ENCODE data around the gene OCA2.
"Not testable (repeated sequence)": the region's sequence is repeated elsewhere in the genome, so short reads cannot be mapped to it uniquely, and the experiment has no call there.

OCA2 gene

DNA sequence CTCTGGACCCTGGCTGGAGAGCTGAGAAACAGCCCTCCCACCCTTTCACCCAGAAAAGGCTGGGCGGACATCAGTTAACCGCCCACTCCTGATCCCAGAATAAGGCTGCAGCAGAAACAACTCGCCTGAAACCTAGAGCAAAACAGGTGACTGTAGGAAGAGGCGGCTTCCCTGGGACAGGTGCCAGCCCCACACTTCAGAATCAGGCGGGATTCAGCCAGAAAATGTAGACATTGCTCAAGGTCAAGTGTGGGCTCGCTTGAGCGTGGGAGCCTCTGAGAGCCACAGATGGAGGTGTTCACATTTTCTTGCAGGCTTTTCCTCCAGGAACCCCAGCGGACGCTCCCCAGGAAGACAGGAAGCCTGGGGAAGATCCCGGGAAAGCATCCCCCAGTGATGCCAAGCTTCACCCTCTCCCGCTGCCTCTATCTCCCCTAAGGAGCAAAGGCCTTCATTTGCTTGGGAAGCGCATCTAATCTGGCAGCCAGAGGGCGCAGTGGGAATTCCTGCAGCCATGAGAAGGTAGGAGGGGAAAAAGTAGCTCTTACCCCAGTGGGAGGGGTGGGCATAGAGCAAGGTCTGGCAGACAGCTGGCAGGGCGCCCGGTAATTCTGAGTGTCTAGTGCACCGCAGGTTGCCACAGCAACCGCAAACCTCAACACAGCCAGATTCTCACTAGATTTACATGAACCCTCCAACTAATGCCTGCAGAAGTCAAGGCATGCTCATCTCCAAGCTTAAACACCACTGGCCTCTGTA is 77.7 kb downstream of the OCA2 start:
- peak; percentile 70 for DNase-seq

DNA sequence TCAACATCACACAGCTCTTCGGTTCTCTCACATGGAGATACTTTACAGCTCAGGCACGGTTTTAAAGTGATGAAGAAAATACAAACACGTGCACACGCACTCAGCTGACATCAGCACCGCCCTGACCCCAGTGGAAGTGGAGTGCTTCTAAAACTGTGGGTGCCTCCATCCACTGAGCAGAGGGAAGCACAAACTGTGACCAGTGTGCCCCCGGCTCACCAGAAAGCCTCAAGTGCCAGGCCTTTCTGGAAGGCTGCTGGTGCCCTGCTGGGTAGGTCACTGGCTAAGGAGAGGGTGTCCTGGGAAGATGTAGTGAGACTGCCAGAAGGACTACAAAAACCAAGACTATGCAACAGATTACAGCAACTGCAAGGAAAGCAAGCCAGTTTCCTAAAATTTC is 78.5 kb downstream of the OCA2 start:
- no peak for DNase-seq

DNA sequence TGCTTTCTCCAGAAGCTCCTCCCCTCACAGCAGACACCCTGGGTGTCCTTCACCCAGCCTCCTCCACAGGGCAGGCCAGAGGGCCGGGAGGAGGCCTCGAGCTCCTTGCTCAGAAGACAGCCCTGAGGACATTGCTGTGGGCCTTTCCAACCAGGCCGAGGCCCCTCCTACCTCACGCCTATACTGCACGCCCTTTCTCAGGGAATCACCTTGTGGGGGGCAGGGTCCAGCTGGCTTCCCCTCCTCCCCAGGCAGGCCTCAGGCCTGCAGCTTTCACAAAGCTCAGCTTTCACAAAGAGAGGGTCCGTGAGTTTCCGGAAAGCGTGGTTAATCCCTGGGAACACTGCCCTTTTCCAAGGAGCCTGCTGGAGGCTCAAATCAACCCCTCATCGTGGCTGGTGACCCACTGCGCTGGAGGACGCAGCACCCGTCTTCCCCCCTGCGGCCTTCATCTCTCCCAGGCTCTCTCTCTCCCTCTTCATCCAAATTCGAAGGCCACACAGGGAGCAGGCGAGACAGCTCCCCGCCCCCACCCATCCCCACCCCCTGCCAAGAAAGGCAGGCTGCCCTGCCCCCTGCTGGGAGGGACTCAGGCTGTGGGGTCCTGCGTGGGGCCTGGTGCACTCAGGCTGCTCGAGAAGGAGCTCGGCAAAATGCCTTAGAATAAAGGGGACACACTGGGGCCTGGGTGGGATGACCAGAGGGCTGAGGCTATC is 79.4 kb downstream of the OCA2 start:
- no peak for DNase-seq

DNA sequence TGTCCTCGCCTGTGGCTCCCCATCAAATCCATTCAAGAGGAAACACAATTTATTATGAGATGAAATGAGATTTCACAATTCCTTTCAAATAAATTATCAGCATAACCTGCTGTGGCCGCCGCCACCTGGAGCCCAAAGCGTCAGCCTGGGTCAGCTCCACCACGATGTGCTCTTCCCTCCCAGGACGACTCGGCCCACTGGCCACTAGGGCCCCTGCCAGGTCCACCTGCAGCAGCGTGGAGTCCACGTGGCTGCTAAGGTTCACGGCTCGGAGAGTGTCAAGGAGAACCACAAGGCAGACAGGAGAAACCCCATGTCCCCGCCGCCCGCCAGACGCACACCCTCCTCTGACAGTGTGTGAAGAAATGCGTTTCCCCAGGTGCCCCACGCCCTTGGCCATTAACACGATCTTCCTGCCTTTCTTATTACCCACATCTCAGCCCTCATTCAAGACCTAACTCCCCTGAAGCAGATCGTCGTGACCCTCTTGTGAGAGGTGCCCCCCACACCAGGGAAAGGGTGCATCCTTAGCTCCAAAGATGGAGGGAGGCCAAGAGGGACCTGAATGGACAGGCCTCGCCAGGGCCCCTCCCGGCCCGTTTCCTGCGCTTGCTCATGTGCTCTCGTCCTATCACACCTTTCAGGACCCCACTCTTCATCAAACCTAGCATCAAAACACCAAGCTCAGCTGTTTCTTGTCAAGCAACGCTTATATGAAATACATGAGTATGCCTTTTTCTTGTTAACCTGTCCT is 80.6 kb downstream of the OCA2 start:
- DNase-seq = no peak

DNA sequence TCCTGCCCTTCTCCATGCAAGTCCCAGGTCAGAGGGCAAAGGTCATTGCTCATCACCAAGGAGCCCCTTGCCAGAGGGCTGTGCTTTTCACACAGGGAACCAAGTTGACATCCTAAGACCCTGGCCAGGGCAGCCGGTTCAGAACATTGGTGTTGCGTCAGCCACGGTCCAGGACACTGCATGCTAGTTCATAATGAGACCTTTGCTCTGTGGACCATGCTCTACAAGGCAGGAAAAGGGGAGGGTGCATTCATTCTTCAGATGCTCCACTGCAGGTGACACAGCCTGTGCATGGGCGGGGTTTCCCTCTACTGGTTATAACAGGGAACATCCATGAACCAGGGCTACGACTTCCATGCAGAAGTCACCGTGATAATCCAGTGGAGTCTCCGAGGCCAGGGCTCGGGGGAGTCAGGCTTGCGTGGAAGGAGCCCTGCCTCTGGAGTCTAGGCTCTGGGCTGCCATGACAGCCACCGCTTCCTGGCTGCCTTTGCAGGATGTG is 81.6 kb downstream of the OCA2 start:
- no peak for DNase-seq

DNA sequence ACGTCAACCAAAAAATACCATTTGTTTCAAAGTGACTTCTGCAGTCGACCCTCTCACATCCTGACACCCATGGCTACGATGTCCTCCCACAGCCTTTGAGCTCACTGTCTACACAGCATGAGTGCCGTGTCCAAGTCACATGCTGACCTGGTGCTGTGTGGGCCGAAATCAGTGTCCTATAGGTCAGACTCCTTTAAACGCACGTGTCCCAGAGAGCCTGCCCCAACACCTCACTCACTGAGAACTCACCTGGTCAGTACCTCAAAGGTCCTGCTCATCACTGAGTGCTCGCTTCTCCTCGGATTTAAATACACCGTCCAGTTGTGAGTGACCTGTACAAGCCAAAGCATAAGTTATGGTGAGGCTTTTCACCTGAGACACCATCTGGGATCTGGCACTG is 83.3 kb downstream of the OCA2 start:
- DNase-seq = no peak

DNA sequence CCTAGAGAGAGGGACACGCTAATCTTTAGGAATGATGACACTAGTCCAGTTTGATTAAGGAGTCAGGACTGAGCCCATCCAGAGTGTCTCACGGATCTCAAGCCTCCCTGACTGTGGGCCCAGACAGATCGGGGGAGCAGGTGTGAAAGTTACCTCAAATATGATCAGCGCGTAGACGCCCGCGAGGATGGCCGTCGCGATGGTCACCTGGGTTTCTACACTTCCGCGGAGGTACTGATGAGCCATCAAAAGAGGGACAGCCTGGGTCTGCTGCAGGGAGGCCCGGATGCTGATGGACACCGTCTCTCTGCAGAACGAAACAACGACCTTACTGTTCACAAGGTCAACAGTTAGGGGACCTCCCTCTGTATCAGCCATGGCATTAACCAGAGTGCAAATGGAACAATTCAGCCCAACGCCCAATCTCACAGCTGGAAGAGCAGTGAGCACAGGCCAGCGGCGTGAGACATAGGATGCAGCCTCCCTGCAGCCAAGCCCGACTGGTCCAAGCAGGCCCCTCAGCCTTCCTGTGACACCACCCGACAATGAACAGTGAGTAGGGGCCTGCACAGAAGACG is 84.4 kb downstream of the OCA2 start:
- no peak for DNase-seq

DNA sequence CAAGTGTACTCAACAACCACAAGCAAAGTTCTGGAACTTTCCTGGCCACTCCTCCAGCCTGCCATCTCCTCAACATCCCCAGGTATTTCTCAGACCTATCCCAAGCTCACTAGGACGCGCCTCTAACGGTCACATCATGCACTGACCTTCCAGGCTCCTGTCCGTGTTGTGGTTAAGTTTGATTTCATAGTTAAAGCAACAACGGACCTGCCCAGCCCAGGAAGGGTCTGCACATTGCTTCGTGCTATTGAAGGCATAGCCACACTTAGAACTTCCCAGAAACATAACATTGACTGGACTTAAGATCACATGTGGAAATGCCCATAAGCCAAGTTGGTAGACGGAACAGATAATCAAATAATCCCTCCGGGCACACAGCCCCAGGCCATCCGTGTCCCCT is 85.1 kb downstream of the OCA2 start:
- no peak for DNase-seq

DNA sequence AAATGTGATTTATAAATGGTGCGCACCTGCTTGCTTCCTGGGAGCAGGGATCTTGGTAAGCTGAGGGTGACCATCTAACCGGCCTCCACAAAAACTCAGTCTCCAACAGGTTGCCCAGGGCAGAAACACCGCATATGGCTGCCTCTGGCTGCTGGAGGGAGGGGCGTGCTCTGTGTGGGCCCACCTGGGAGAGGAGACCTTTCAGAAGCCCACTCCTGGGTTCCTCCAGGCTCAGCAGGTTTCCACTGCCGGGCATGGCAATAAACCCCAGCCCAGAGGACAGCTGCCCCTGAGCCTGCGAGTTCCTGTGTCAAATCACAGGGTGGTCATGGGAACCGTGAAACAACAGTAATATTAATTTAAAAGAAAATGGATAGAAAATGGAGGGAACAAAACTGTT is 85.6 kb downstream of the OCA2 start:
- DNase-seq = no peak

DNA sequence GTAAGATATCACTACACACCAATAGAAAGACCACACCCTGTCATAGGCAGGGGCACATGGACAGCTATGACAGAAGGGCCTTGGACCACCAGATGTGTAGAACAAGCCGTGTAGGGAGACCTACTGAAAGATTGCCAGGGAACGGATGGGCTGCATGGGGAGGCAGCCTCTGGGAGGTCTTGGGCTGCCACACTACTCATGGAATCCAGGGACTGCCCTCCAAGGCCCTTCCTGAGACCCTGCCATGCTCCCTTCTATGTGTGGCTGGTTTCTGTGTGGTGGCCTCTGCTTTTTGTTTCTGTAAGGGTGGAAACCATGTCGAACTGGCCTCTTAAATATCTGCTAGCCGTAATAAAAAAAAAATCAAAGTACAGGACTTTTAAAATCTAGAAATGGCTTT is 86.9 kb downstream of the OCA2 start:
- no peak for DNase-seq

DNA sequence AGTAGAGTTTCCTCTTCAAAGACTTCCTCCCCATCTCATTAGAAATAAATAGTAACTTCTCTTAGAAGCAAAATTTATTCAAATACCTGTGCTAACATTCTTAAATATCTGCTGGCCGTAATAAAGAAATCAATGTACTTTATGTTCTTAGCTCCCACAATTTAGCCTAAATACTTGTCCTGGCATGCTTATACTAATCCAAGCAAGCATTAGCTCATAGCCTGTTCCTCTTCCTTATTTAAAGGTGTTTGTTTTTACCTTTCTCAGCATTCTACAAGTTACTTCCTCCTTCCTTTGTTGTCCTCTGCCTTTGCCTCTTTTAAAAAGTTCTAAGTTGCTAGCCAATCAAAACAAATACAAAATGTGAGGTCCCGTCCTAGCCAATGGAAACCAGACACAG is 90.9 kb downstream of the OCA2 start:
- not testable (repeated sequence) for DNase-seq

DNA sequence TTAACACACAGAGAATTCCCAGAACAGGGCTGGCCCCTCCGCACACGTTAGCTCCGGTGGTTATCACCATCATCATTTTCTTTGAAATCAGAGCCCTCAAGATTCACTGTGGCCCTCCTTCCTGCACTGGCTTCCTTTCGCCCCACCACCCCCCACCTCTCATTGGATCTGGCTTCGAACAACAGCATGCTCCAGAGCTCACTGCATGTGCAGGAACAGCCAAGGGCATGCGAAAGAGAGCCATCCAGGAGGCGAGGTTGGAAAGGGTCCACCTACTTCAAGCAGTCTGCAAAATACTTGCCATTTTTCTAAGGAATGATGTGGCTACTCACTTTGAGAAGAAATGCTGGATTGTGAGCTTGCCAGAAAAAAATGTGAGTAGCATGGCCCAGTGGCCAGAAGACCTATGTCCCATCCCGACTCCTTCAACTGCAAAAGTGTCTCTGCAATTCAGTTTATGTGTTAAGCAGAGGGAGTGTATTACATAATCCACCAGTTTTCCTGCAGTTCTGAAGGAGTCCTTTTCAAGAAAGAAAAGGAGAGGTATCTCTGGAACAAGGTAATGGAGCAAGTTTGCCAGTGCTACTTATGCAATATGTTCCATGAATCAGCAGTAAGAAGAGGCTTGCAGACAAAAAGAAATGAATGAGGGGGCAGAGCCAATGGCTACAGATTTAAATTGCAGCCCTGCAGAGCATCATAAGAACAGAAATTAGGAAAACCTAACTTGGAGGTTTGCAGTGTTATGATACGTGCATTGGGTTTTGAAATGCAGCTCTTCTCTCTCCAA is 92.8 kb downstream of the OCA2 start:
- no peak for DNase-seq

DNA sequence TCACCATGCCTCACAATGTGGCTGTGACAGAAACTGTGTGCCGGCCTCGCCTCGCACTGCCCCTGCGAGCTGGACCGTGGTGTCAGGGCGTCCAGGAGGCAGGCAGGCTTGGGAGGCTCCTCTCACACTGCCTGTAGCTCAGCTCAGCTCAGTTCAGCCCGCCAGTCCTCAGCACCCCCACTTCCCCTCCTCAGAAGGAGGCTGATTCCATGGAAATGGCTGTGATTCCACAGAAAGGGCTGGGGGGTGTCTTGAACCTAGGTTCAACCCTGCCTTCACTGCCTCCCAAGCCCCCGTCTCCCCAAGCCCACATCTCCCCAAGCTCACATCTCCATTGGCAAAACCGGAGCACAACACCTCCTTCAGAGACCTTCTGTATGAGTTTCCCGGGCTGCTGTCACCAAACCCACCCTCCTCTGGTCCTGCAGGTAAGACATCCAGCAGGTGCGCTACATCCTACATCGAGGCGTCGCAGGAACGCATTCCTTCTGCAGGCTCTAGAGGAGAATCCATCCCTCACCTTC is 94.0 kb downstream of the OCA2 start:
- no peak for DNase-seq

DNA sequence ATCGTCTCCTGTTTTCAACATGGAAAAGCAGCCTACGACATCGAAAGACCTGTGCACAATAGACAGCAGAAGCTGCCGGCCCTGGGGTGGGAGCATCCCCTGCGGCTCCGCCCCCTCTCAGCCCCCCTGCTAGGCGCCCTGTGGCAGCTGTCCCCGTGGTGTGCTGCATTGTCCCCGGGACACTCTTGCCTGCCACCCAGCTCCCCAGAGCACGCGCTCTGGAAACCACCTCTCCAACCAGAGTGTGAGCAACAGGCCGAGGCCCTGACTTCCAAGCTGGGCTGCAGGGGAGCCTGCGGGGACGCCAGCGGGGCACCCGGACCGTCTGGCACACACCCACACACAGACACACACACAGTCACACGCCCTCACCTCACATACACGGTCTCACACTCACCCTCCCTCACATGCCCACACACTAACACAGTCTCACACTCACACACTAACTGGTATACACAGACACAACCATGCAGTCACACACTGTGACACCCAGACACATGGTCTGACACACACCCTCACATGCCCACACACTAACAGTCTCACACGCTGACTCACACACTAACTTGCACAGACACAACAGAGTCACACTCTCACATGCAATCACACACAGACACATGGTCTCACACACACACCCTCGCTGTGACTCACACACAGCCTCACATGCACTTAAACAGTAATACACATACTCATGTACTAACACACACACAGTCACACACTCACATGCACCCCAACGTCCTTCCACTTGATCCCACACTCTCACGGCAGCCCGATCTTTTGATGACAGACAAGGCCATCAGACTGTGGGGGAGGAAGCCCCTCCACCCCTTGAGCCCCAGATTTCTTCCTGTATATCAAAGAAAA is 94.7 kb downstream of the OCA2 start:
- DNase-seq = no peak

DNA sequence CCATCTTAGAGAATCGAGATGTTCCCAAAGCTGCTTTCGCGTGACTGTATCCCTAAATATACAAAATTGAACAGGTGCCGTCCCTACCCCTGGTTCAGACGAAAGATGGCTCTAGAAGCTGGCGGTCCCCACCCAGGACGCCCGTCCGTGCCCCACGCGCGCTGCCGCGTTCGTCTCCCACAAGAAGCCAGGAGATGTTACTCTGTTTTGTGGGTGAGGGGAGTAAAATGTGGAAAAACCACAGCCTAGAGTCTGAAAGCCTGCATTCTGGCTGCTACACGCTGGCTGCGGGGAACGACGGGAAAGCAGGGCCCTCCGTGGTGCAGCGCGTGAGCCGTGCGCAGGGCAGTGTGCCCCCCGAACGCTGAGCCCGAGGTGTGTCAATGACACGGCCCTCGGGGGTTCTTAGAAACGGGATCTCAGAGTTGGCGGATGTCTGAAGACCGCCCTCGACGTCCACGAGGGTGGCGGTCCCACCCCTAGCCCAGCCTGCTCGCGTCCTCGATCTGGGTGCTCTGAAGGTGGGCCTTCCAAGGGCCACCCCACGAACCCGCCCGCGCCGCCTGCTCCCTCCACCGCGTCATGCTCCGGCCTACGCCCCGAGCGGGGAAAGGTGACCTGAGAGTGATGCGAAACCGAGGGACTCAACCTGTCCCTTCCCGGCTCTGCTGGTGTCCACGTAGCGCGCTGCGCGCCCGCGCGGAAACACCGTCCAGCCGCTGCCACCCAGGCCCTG is 95.6 kb downstream of the OCA2 start:
- no peak for DNase-seq

DNA sequence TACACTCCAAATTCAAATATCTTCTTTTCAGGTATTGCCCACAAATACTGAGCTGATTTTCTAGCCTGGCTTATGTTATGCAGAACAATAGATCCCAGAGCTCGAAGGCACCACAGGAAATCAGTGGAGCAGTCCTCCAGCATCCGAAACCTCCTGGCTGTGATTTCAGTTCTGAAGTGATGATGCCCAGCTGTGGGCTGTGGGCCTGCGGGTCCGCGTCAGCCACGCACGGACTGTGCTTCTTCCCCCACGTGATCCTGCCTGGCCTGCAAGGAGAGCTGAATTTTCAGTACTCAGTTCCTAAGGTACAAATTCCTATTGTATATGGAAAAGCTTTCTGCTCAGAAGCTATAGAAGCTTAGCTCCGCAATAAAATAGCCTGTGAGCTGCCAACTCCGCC is 96.2 kb downstream of the OCA2 start:
- no peak for DNase-seq

DNA sequence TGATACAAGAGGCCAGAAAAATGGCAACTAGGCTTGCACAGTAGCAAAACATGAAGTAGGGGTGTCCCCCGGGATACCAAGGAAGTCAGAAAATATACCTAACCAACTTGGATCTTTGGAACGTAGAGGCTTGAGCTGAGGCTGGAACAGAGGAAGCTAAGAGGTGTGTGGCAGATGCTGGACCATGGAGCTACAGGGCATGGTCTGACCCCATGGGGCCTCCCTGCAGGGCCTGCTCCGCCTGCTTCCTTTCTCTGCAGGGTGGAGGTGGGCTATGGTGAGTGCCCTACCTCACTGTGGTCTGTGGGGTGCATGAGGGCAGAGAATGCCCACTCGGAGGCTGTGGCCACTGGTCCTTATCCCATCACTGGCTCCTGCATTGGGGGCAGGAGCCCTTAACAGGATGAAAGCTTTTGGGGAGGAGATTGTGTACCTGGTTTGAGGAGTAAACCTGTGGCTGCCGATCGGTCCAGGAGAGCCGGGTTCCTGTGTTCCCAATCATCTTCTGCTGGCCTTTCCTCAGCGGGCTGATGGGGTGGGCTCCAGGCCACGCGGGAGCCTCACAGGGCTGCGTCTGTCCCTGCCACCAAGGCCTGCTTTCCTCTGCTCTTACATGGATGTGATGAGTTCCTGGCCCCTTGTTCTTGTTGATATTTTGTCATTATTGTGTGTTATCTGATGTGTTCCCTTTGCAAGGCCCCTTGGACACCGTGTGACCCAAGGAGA is 96.8 kb downstream of the OCA2 start:
- no peak for DNase-seq

DNA sequence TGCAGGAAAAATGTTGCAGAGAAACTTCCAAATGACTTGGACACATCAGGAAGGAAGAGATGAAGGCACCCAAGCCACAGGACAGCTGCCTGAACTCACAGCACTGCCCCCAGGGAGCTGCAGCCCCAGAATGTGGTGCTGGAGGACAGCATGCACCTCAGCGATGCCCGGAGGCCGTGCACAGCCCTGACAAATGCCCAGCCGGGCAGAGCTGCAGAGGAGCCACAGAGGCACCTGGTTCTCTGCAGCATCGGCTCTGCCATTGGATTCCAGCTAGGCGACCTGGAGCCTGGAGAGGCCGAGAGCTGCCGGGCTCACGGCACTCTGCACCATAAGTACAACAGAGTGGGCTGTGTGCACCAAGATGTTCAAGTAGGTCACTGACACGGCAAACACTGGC is 97.5 kb downstream of the OCA2 start:
- DNase-seq = no peak

DNA sequence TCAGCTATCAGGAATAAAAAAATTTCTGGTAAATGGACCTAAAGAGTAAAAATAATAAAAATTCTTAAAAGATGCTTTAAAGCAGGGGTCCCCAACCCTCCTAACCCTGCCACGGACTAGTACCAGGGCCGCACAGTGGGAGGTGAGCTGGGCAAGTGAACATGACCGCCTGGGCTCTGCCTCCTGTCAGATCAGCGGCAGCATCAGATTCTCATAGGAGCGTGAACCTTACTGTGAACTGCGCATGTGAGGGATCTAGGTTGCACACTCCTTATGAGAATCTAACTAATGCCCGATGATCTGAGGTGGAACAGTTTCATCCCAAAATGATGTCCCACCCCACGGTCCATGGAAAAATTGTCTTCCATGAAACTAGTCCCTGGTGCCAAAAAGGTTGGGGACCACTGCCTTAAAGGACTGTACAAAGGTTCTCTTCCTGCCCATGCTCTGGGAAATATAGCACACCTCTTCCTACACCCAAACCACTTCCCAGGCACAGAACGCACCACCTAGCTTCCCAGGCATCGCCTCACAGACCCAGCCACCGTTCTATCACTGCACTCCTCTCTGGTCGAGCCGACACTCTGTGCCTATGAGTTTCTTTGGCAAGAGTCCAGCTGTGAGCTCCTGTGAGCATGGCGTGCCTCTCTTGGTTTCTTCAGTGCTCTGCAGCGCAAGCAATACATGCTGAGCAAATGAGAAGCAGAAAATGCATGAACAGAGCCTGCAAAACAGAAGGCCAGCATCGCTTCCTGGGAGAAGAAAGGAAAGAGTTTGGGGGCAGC is 104.9 kb downstream of the OCA2 start:
- DNase-seq = no peak

Data from NCI-H2107 (cell line).